ENCODE measurements around the gene USP37. TPM values are rescaled to one million over a fixed set of nuclear protein-coding genes. Genes with fewer than 3 reads are reported as not detected.

The USP37 gene
- total and polyA plus RNA-seq, 9 donors: 4.2 to 56.8 (median 17.6) TPM

DNA sequence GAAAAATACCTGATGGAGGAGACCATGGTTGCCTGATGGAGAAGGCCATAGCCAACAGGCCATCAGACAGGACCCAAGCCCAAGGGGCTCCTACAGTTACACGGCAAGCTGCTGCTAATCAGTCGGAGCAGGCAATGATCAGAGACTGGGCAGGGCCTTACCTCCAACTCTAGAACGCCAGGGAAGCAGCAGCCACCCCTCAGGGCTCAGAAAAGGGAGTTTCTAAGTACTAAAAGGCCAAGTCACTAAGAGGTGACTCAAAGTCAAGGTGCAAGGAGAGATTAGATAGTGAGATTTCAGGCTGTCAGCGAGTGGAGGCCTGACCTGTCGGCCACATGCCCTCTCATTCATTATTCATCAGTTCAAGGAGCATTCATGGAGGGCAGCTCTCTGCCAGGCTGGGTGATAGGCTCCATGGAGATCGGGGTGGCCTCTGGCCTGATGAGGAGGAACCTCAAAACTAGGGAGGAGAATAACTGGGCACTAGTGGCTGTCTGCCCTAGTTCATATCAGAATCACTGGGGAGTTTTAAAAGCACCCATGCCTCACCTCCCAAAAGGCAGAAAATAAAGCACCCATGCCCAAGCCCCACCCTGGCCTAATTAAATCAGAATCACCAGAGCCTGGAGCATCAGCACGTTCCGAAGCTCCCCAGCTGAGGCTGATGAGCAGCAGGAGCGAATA, 145.6 kb downstream of the USP37 start:
- intact Hi-C loops (cut with DNase I): no loop called here
- 82 to 87% (median 84%) methylated on average over 9 of the region's 9 CpGs for WGBS, 3 donors
- TF ChIP-seq POLR2A (IDR thresholded peaks at IDR 0.05) (no peak), EP300 (IDR thresholded peaks at IDR 0.05) (no peak)
- TF ChIP-seq, protein P1, sequence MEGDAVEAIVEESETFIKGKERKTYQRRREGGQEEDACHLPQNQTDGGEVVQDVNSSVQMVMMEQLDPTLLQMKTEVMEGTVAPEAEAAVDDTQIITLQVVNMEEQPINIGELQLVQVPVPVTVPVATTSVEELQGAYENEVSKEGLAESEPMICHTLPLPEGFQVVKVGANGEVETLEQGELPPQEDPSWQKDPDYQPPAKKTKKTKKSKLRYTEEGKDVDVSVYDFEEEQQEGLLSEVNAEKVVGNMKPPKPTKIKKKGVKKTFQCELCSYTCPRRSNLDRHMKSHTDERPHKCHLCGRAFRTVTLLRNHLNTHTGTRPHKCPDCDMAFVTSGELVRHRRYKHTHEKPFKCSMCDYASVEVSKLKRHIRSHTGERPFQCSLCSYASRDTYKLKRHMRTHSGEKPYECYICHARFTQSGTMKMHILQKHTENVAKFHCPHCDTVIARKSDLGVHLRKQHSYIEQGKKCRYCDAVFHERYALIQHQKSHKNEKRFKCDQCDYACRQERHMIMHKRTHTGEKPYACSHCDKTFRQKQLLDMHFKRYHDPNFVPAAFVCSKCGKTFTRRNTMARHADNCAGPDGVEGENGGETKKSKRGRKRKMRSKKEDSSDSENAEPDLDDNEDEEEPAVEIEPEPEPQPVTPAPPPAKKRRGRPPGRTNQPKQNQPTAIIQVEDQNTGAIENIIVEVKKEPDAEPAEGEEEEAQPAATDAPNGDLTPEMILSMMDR (IDR thresholded peaks at IDR 0.05): no peak
- Histone ChIP-seq H3K9me3 (no peaks in the 10 kb centered on the region), H3K4me1 (ENCODE audit: insufficient read depth) (no peaks in the 10 kb centered on the region), H3K4me3 (no peak overlapping the region), H3K27me3 (no peaks in the 10 kb centered on the region), H3K27ac (no peak overlapping the region), H3K36me3 (no peaks in the 10 kb centered on the region)
- no peak for DNase-seq

DNA sequence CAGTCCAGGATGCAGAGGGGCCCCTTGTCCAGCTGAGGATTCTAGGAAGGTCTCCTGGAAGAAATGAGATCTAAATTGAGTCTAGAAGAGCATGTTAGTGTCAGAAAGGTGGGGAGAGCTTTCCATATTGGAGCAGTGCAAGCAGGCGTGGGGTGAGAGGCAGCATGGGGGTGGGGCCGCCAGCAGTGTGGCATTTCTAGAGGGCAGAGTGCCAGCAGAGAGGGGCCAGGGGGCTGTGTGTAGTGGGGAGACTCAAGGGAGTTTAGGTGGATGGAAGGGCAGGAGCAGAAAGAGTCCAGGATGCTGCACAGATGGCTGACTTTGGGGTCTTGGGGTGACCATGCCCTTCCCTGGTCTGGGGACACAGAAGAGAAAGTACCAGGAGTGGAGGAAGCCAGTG, 147.1 kb downstream of the USP37 start:
- H3K4me1 ChIP-seq (ENCODE audit: insufficient read depth): no peaks in the 10 kb centered on the region
- H3K27ac ChIP-seq: no peak overlapping the region
- WGBS, 3 donors: 89 to 94% (median 90%) methylated on average over 2 of the region's 2 CpGs
- intact Hi-C loops (cut with DNase I): no loop called here
- H3K4me3 ChIP-seq: no peak overlapping the region
- H3K9me3 ChIP-seq: no peaks in the 10 kb centered on the region
- no peaks in the 10 kb centered on the region for H3K36me3 ChIP-seq
- TF ChIP-seq, protein P1 (IDR thresholded peaks at IDR 0.05): no peak
- no peak for TF ChIP-seq EP300 (IDR thresholded peaks at IDR 0.05)
- TF ChIP-seq POLR2A (IDR thresholded peaks at IDR 0.05): no peak
- no peak for DNase-seq
- no peaks in the 10 kb centered on the region for H3K27me3 ChIP-seq

DNA sequence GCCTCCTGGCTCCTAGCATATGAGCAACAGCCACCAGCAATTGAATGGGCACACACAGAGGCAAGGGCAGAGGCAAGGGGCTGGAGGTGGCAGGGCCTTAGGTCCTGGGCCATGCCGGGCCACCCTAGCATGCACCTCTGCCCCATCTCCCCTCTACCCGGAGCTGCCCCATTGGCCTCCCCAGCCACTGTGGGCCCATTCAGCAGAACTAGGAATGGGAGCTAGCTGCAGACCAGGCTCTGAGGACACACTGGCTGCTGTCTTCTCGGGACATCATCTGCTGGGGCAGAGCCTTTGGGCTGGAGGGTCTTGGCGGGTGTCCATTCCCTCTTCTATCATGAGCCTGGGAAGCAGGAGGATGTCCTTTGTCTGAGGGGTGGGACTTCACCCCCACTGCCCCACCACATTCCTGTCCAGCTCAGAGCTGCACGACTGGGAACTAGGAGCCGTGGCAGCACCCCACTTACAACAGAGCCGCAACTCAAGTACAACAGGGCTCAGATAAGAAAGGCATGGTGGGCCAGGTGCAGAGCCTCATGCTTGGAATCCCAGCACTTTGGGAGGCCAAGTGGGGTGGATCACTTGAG, 148.4 kb downstream of the USP37 start:
- Histone ChIP-seq H3K4me3 (no peak overlapping the region), H3K9me3 (no peaks in the 10 kb centered on the region), H3K4me1 (ENCODE audit: insufficient read depth) (no peaks in the 10 kb centered on the region), H3K27ac (no peak overlapping the region), H3K27me3 (no peaks in the 10 kb centered on the region), H3K36me3 (no peaks in the 10 kb centered on the region)
- TF ChIP-seq, protein P1 (IDR thresholded peaks at IDR 0.05): no peak
- TF ChIP-seq EP300 (IDR thresholded peaks at IDR 0.05) (no peak), POLR2A (IDR thresholded peaks at IDR 0.05) (no peak)
- no peak for DNase-seq
- intact Hi-C loops (cut with DNase I): no loop called here
- WGBS, 3 donors: 77 to 80% (median 79%) methylated on average over 7 of the region's 7 CpGs

DNA sequence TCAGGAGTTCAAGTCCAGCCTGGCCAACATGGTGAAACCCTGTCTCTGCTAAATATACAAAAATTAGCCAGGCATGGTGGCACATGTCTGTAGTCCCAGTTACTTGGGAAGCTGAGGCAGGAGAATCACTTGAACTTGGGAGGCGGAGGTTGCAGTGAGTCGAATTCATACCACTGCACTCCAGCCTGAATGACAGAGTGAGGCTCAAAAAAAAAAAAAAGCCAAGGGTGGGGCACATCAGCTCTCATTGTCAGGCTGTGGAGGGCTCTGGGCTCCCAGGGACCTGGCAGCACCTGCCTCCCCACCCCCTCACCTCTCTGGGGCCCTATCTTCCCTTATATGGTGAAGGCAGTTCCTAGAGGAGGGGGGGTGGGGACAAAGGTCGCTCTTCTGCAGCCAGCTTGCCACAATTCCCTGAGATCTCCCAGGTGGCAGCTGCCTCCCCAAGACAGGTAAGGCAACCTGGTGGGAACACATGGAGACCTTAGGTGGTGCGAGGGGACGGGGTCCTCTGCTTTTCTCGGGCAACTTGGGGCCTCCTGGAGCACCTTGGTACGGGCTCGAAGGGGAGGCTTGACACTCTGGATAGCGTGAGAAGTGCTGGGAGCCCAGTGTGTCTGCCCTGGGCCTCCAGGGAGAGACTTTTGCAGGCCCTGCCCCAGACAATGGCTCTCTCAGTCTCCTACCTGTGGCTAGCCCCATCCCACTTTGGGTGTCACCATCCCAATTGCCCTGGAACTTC, 149.3 kb downstream of the USP37 start, which contains the start of gene VIL1:
VIL1 (plus strand) TSS at position 407 of the 742 bp plus-strand sequence. CDS start 4,656 bp downstream, outside the sequence.
- no peak within 1 kb of the TSS for H3K27ac ChIP-seq
- TF ChIP-seq, protein P1 (IDR thresholded peaks at IDR 0.05): no peak
- no peak for TF ChIP-seq POLR2A (IDR thresholded peaks at IDR 0.05)
- no peak for TF ChIP-seq EP300 (IDR thresholded peaks at IDR 0.05)
- no peaks in the 10 kb centered on the region for H3K36me3 ChIP-seq
- H3K9me3 ChIP-seq: no peaks in the 10 kb centered on the region
- no peaks in the 10 kb centered on the region for H3K4me1 ChIP-seq (ENCODE audit: insufficient read depth)
- no peaks in the 10 kb centered on the region for H3K27me3 ChIP-seq
- H3K4me3 ChIP-seq: no peak within 1 kb of the TSS
- DNase-seq: no peak
- intact Hi-C loops (cut with DNase I): no loop called here
- WGBS, 3 donors: 86% methylated on average over 9 of the region's 9 CpGs

Data from ovary (tissue), 9 donors.